SU-DHL-6 (cell line): ENCODE measurements around the gene CDHR2.

Experiments used
- CTCF ChIP-seq: fragments of 200-600 bp; sonication (generic); IDR thresholded peaks from one replicate; pipeline ENCODE4 v1.5.1; 2017; ENCODE audit warnings: antibody characterized with exemption, mild to moderate bottlenecking, low read length, moderate library complexity; ENCODE audit not compliant: insufficient read depth, poor library complexity, severe bottlenecking
- EZH2phosphoT487 ChIP-seq: fragments of 200-600 bp; sonication (generic), shearing (Covaris generic); conservative IDR thresholded peaks from 2 replicates; pipeline ENCODE4 v1.6.1; 2018; ENCODE audit warnings: mild to moderate bottlenecking, antibody characterized with exemption, low read length, moderate library complexity, mixed read lengths

- no peak for TF ChIP-seq EZH2phosphoT487
- no peak for TF ChIP-seq CTCF
Observed at GRCh38 chr5:176525677-176526076, 23.5 kb upstream of the CDHR2 start.
